Measurements from ENCODE around the gene GOLGA3. TPM values are rescaled to one million over a fixed set of nuclear protein-coding genes. Genes with fewer than 3 reads are reported as not detected.

Gene GOLGA3
- total and polyA plus RNA-seq, 9 of the 15 experiments (the other 6 are each of a cell fraction or from before 2014, with no cell fraction given) = 1.9 to 48.1 (median 18.4) TPM

GRCh38 chr12:132866251-132866828 lies 37.7 kb upstream of the GOLGA3 start:
- Histone ChIP-seq H4K20me1 (replicated peaks; ENCODE audit: control insufficient read depth, insufficient read depth, low read length) (no peaks in the 10 kb centered on the region), H3K27me3 (ENCODE audit: control insufficient read depth in 2 of 2, insufficient read depth in 2 of 2, low read length in 2 of 2) (no peaks in the 10 kb centered on the region), H3K9me3 (replicated peaks; ENCODE audit: control insufficient read depth, insufficient read depth, low read depth, low read length) (no peaks in the 10 kb centered on the region; the same call in 1 of the 2 replicates), H3K36me3 (ENCODE audit: control insufficient read depth, insufficient read depth, low read length) (peaks cover 36% of the 10 kb centered on the region), H3K9ac (ENCODE audit: insufficient read depth in 1 of 2, low read depth in 2 of 2, low read length in 2 of 2) (no peak overlapping the region), H3K27ac (ENCODE audit: extremely low read depth, low read depth, low read length) (no peak overlapping the region), H3K4me1 (replicated peaks in 1 of 2; ENCODE audit: control insufficient read depth in 2 of 2, insufficient read depth in 2 of 2, low read length in 2 of 2) (no peaks in the 10 kb centered on the region), H2AFZ (ENCODE audit: low read depth, low read length) (no peak overlapping the region), H3K79me2 (ENCODE audit: control insufficient read depth, insufficient read depth, low read length) (no peaks in the 10 kb centered on the region), H3K4me2 (ENCODE audit: insufficient read depth, low read length) (no peak overlapping the region), H3K4me3 (no peak overlapping the region), H3K9me1 (ENCODE audit: control insufficient read depth, insufficient read depth, low read length) (no peaks in the 10 kb centered on the region)
- no TSS peak for BruUV-seq (replicated peaks)
- in situ Hi-C loops (cut with MboI) = no loop called here
- DNase-seq (ENCODE audit: extremely low read depth in 1 of 4, low spot score in 3 of 4) (no peak), FAIRE-seq (peak; percentile 37), ATAC-seq (no peak)
- ChIA-PET CTCF (ENCODE audit: low intra/inter-chr PET ratio) (no interaction called here), POLR2A (no interaction called here)
- 97% methylated on average over 14 of the region's 14 CpGs for WGBS (ENCODE audit: insufficient coverage, low coverage, missing lambda C conversion rate)
- intact Hi-C loops (cut with micrococcal nuclease) = no loop called here
- TF ChIP-seq RBM25 (IDR thresholded peaks at IDR 0.05; ENCODE audit: low read depth, low read length, severe bottlenecking) = no peak
- TF ChIP-seq HNRNPUL1 (IDR thresholded peaks at IDR 0.05; ENCODE audit: low read length) = no peak
- TF ChIP-seq ZNF174 (CRISPR knock-in tag; IDR thresholded peaks at IDR 0.05) = no peak
- TF ChIP-seq CEBPB (tag; IDR thresholded peaks at IDR 0.05) = peak; percentile 99
- no peak for TF ChIP-seq ERF (CRISPR knock-in tag; IDR thresholded peaks at IDR 0.05)
- TF ChIP-seq ZNF408 (CRISPR knock-in tag; IDR thresholded peaks at IDR 0.05; ENCODE audit: low read depth) = no peak
- TF ChIP-seq MAZ (CRISPR knock-in tag; conservative IDR thresholded peaks at IDR 0.05 in 1 of 2, IDR thresholded peaks at IDR 0.05 in 1 of 2) = no peak
- no peak for TF ChIP-seq LCOR (CRISPR knock-in tag; IDR thresholded peaks at IDR 0.05)
- TF ChIP-seq HOXB6 (CRISPR knock-in tag; IDR thresholded peaks at IDR 0.05; ENCODE audit: borderline replicate concordance) = no peak
- no peak for TF ChIP-seq SMARCA5 (IDR thresholded peaks at IDR 0.05)
- TF ChIP-seq IRF9 (tag; IDR thresholded peaks at IDR 0.05) = peak; percentile 68; the same call in 1 of the 2 replicates
- no peak for TF ChIP-seq ZBTB43 (CRISPR knock-in tag; IDR thresholded peaks at IDR 0.05)
- TF ChIP-seq ZBTB8A (IDR thresholded peaks at IDR 0.05; ENCODE audit: partially characterized antibody) = no peak
- no peak for TF ChIP-seq PHF8 (IDR thresholded peaks at IDR 0.05; ENCODE audit: borderline replicate concordance, low read length)
- no peak for TF ChIP-seq STAG1 (CRISPR knock-in tag; IDR thresholded peaks at IDR 0.05; ENCODE audit: borderline replicate concordance)
- TF ChIP-seq KLF10 (CRISPR knock-in tag; IDR thresholded peaks at IDR 0.05) = no peak
- no peak for TF ChIP-seq TFAP4 (CRISPR knock-in tag; IDR thresholded peaks at IDR 0.05; ENCODE audit: borderline replicate concordance)
- TF ChIP-seq TRIM24 (IDR thresholded peaks at IDR 0.05) = peak; percentile 75 to 93; a peak in 3 of 4 replicates
- TF ChIP-seq POLR2G (IDR thresholded peaks at IDR 0.05; ENCODE audit: low read depth, low read length) = no peak
- no peak for TF ChIP-seq TCF15 (CRISPR knock-in tag; IDR thresholded peaks at IDR 0.05)
- no peak for TF ChIP-seq SIN3B (IDR thresholded peaks at IDR 0.05; ENCODE audit: low read depth)
- no peak for TF ChIP-seq CBX1 (IDR thresholded peaks at IDR 0.05; ENCODE audit: low read depth)
